Endothelial cell of umbilical vein (primary cell): ENCODE measurements around the gene C20orf144.

Experiments
- CTCF ChIP-seq, 2 donors: IDR thresholded peaks; 1 replicate in 1 of 2; 2 replicates in 1 of 2; pipeline ENCODE4 v1.5.1; 2011; ENCODE audit warnings: low read length in 2 of 2, mild to moderate bottlenecking in 2 of 2, moderate library complexity in 2 of 2, control low read depth in 1 of 2, inconsistent platforms in 1 of 2, low read depth in 1 of 2; ENCODE audit not compliant: insufficient read depth in 1 of 2; ENCODE audit errors: extremely low read depth in 1 of 2
- EZH2 ChIP-seq: IDR thresholded peaks from 2 replicates; pipeline ENCODE4 v1.6.1; 2012; ENCODE audit warnings: borderline replicate concordance, low read depth, mild to moderate bottlenecking, moderate library complexity, low read length, inconsistent platforms; ENCODE audit not compliant: severe bottlenecking
- FOS ChIP-seq: IDR thresholded peaks from 2 replicates; pipeline ENCODE4 v1.6.1; 2011; ENCODE audit warnings: mild to moderate bottlenecking, low read length, moderate library complexity, borderline replicate concordance; ENCODE audit not compliant: insufficient read depth
- GATA2 ChIP-seq: IDR thresholded peaks from 2 replicates; pipeline ENCODE4 v1.7.0; 2011; ENCODE audit warnings: low read depth, mild to moderate bottlenecking, moderate library complexity, mixed read lengths, low read length; ENCODE audit not compliant: insufficient read length, insufficient read depth
- JUN ChIP-seq: IDR thresholded peaks from 2 replicates; pipeline ENCODE4 v1.6.1; 2011; ENCODE audit warnings: borderline replicate concordance, low read depth; ENCODE audit not compliant: insufficient read length, insufficient read depth
- MYC ChIP-seq: IDR thresholded peaks from one replicate; pipeline ENCODE4 v1.6.1; 2011; ENCODE audit warnings: mild to moderate bottlenecking, low read depth, low read length
- POLR2A ChIP-seq: IDR thresholded peaks from 2 replicates; pipeline ENCODE4 v1.6.1; 2012; ENCODE audit warnings: low read depth, mild to moderate bottlenecking, control low read depth, low read length
- POLR2AphosphoS5 ChIP-seq: IDR thresholded peaks from 2 replicates; pipeline ENCODE4 v1.6.1; 2012; ENCODE audit warnings: low read depth, mild to moderate bottlenecking, control low read depth, low read length, moderate library complexity; ENCODE audit not compliant: insufficient read depth
- TF ChIP-seq, protein P1 (sequence below): IDR thresholded peaks from 2 replicates; pipeline ENCODE4 v1.6.1; 2011; ENCODE audit not compliant: insufficient read depth, insufficient read length

- TF ChIP-seq CTCF (IDR thresholded peaks at IDR 0.05; ENCODE audit: extremely low read depth in 1 of 2, insufficient read depth in 1 of 2, low read depth in 1 of 2, low read length in 2 of 2) = no peak
- no peak for TF ChIP-seq POLR2A
- TF ChIP-seq POLR2AphosphoS5 = no peak
- no peak for TF ChIP-seq EZH2
- no peak for TF ChIP-seq FOS
- no peak for TF ChIP-seq JUN
- TF ChIP-seq, protein P1, sequence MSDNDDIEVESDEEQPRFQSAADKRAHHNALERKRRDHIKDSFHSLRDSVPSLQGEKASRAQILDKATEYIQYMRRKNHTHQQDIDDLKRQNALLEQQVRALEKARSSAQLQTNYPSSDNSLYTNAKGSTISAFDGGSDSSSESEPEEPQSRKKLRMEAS = no peak
- TF ChIP-seq MYC = no peak
- TF ChIP-seq GATA2 = no peak
Measured at GRCh38 chr20:33621717-33622400, 40.3 kb upstream of the C20orf144 start.
